Stimulated activated CD4-positive, alpha-beta T cell treated with anti-CD3 and anti-CD28 coated beads, TNF-alpha, amount 100 ng/mL, for 48 hours (primary cell): Measurements from ENCODE around the gene TTI1.
"Not testable (repeated sequence)": the region's sequence is repeated elsewhere in the genome, so short reads cannot be mapped to it uniquely, and the experiment has no call there.

Experiments used
- DNase-seq, 3 donors: peaks; one replicate each; pipeline ENCODE4 v3.0.0-alpha.2; 2020; ENCODE audit warnings: low read depth in 3 of 3

Gene TTI1

GRCh38 chr20:37968841-37969401 lies 64.3 kb downstream of the TTI1 start:
- no peak for DNase-seq

- not testable (repeated sequence) for DNase-seq
Observed at GRCh38 chr20:37963483-37963882, 69.8 kb downstream of the TTI1 start.

- no peak for DNase-seq
Observed at GRCh38 chr20:37961066-37961465, 72.2 kb downstream of the TTI1 start.

GRCh38 chr20:37958856-37959520 lies 74.3 kb downstream of the TTI1 start:
- no peak for DNase-seq

- DNase-seq = no peak
Observed at GRCh38 chr20:37956107-37956585, 77.1 kb downstream of the TTI1 start.

GRCh38 chr20:37955511-37955910 lies 77.7 kb downstream of the TTI1 start:
- DNase-seq = no peak

GRCh38 chr20:37954626-37955025 lies 78.6 kb downstream of the TTI1 start:
- DNase-seq = no peak

GRCh38 chr20:37954190-37954589 lies 79.1 kb downstream of the TTI1 start:
- no peak for DNase-seq

- no peak for DNase-seq
Observed at GRCh38 chr20:37948956-37949355, 84.3 kb downstream of the TTI1 start.

GRCh38 chr20:37947943-37948342 lies 85.3 kb downstream of the TTI1 start:
- no peak for DNase-seq

- no peak for DNase-seq
Observed at GRCh38 chr20:37946946-37947345, 86.3 kb downstream of the TTI1 start.

GRCh38 chr20:37945091-37945547 lies 88.1 kb downstream of the TTI1 start:
- DNase-seq = no peak

GRCh38 chr20:37944456-37944981 lies 88.7 kb downstream of the TTI1 start:
- DNase-seq = no peak

GRCh38 chr20:37943501-37944455 lies 89.5 kb downstream of the TTI1 start:
- no peak for DNase-seq

GRCh38 chr20:37943033-37943432 lies 90.2 kb downstream of the TTI1 start:
- no peak for DNase-seq

- DNase-seq = no peak
Observed at GRCh38 chr20:37941992-37942391, 91.3 kb downstream of the TTI1 start.

- DNase-seq = no peak
Observed at GRCh38 chr20:37941332-37941731, 91.9 kb downstream of the TTI1 start.

- DNase-seq = no peak
Observed at GRCh38 chr20:37940858-37941257, 92.4 kb downstream of the TTI1 start.

- no peak for DNase-seq
Observed at GRCh38 chr20:37939701-37940560, 93.3 kb downstream of the TTI1 start.

- no peak for DNase-seq
Observed at GRCh38 chr20:37938954-37939353, 94.3 kb downstream of the TTI1 start.

- no peak for DNase-seq
Observed at GRCh38 chr20:37938181-37938750, 95.0 kb downstream of the TTI1 start.
